ENCODE data around the gene RORB. TPM values are rescaled to one million over a fixed set of nuclear protein-coding genes. Genes with fewer than 3 reads are reported as not detected.

Gene RORB
- total and polyA plus RNA-seq, 4 donors = 0.40 to 3.9 (median 1.1) TPM

DNA sequence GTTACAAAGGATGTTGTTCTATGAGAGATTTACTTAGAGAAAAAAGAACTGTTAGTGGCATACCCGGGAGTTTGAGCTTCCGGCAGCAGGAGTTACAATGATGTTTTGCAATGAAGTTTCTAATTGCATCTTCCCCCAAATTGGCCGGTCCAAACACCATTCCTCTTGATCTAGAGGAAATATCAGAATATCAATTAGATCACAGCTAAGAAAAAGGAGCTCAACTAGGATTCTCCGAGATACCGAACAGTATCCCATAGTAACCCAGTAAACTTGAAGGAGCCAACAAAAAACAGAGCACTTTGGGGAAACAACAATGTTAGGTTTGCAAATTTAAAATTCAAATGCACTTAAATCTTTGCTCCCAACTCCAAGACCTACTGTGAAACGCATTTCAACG lies 231.0 kb downstream of the RORB start:
- H3K27me3 ChIP-seq (ENCODE audit: control insufficient read depth in 3 of 3, insufficient read depth in 3 of 3, low read length in 2 of 3) = no peaks in the 10 kb centered on the region
- ATAC-seq (ENCODE audit: insufficient read depth, low FRiP score) (no peak), DNase-seq (no peak)
- H3K4me3 ChIP-seq = no peak overlapping the region
- peaks cover 0 to 6% (median 0%) of the 10 kb centered on the region in 5 donors for H3K4me1 ChIP-seq (ENCODE audit: control insufficient read depth in 5 of 5, insufficient read depth in 5 of 5, low read length in 5 of 5)
- 70 to 75% methylated on average over 7 of the region's 7 CpGs for WGBS, 2 donors
- H3K36me3 ChIP-seq (ENCODE audit: control insufficient read depth in 4 of 4, insufficient read depth in 4 of 4, low read length in 4 of 4) = no peaks in the 10 kb centered on the region
- no peak overlapping the region for H3K9ac ChIP-seq (ENCODE audit: insufficient read depth in 1 of 2, low read length in 2 of 2)
- H3K27ac ChIP-seq (ENCODE audit: low read depth in 1 of 2, low read length in 1 of 2) = no peak overlapping the region
- TF ChIP-seq CTCF (IDR thresholded peaks at IDR 0.05; ENCODE audit: control extremely low read depth, extremely low read depth) = no peak
- peaks cover 0 to 3% (median 0%) of the 10 kb centered on the region in 4 donors for H3K9me3 ChIP-seq (ENCODE audit: control insufficient read depth in 4 of 4, insufficient read depth in 3 of 4, low read length in 3 of 4)

DNA sequence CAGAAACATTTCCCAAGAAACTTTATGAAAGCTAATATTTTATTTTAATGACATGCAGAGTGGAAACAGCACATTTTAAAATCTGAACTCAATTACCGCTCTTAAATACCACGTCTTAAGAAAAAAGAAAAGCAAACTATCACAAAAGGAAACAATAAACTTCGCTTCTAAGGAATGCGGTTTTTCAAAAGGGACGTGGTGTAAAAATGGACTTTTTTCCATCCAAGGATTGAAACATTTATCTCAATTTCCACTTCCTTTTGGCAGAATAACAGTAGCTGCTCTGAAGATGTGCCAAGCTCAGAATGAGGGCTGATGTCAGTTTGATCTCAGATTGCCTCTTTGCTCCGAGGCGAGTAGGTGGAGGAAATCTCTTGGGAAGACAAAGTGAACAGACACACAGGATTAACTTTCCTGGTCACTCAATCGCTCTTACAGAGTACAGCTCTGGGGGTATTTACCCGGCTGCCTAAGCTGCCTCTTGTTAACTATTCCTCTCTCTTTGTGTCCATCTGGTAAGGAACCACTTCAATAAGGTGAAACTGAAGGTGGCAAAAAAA lies 232.1 kb downstream of the RORB start:
- Histone ChIP-seq H3K27me3 (ENCODE audit: control insufficient read depth in 3 of 3, insufficient read depth in 3 of 3, low read length in 2 of 3) (no peaks in the 10 kb centered on the region), H3K27ac (ENCODE audit: low read depth in 1 of 2, low read length in 1 of 2) (no peak overlapping the region), H3K9me3 (ENCODE audit: control insufficient read depth in 4 of 4, insufficient read depth in 3 of 4, low read length in 3 of 4) (peaks cover 0 to 3% (median 0%) of the 10 kb centered on the region in 4 donors), H3K4me3 (no peak overlapping the region), H3K4me1 (ENCODE audit: control insufficient read depth in 5 of 5, insufficient read depth in 5 of 5, low read length in 5 of 5) (peaks cover 0 to 6% (median 0%) of the 10 kb centered on the region in 5 donors), H3K9ac (ENCODE audit: insufficient read depth in 1 of 2, low read length in 2 of 2) (peak overlapping the region in 1 of 2 donors; percentile 25), H3K36me3 (ENCODE audit: control insufficient read depth in 4 of 4, insufficient read depth in 4 of 4, low read length in 4 of 4) (no peaks in the 10 kb centered on the region)
- ATAC-seq (ENCODE audit: insufficient read depth, low FRiP score) (no peak), DNase-seq (peak in 2 of 3 donors; percentile 1 to 10)
- TF ChIP-seq CTCF (IDR thresholded peaks at IDR 0.05; ENCODE audit: control extremely low read depth, extremely low read depth) = no peak
- 50 to 64% methylated on average over 9 of the region's 9 CpGs for WGBS, 2 donors

GRCh38 chr9:74735761-74736160 lies 238.6 kb downstream of the RORB start:
- 85 to 88% methylated on average over 4 of the region's 4 CpGs for WGBS, 2 donors
- no peak for TF ChIP-seq CTCF (IDR thresholded peaks at IDR 0.05; ENCODE audit: control extremely low read depth, extremely low read depth)
- H3K27me3 ChIP-seq (ENCODE audit: control insufficient read depth in 3 of 3, insufficient read depth in 3 of 3, low read length in 2 of 3) = no peaks in the 10 kb centered on the region
- no peaks in the 10 kb centered on the region for H3K4me1 ChIP-seq (ENCODE audit: control insufficient read depth in 5 of 5, insufficient read depth in 5 of 5, low read length in 5 of 5)
- no peaks in the 10 kb centered on the region for H3K36me3 ChIP-seq (ENCODE audit: control insufficient read depth in 4 of 4, insufficient read depth in 4 of 4, low read length in 4 of 4)
- H3K9me3 ChIP-seq (ENCODE audit: control insufficient read depth in 4 of 4, insufficient read depth in 3 of 4, low read length in 3 of 4) = no peaks in the 10 kb centered on the region
- no peak overlapping the region for H3K27ac ChIP-seq (ENCODE audit: low read depth in 1 of 2, low read length in 1 of 2)
- DNase-seq = no peak
- no peak overlapping the region for H3K4me3 ChIP-seq
- H3K9ac ChIP-seq (ENCODE audit: insufficient read depth in 1 of 2, low read length in 2 of 2) = no peak overlapping the region
- no peak for ATAC-seq (ENCODE audit: insufficient read depth, low FRiP score)

GRCh38 chr9:74736646-74737045 lies 239.5 kb downstream of the RORB start:
- no peak for DNase-seq
- H3K4me3 ChIP-seq = no peak overlapping the region
- H3K27ac ChIP-seq (ENCODE audit: low read depth in 1 of 2, low read length in 1 of 2) = no peak overlapping the region
- H3K9me3 ChIP-seq (ENCODE audit: control insufficient read depth in 4 of 4, insufficient read depth in 3 of 4, low read length in 3 of 4) = no peaks in the 10 kb centered on the region
- H3K27me3 ChIP-seq (ENCODE audit: control insufficient read depth in 3 of 3, insufficient read depth in 3 of 3, low read length in 2 of 3) = no peaks in the 10 kb centered on the region
- TF ChIP-seq CTCF (IDR thresholded peaks at IDR 0.05; ENCODE audit: control extremely low read depth, extremely low read depth) = no peak
- 91% methylated on average over 4 of the region's 4 CpGs for WGBS, 2 donors
- no peaks in the 10 kb centered on the region for H3K4me1 ChIP-seq (ENCODE audit: control insufficient read depth in 5 of 5, insufficient read depth in 5 of 5, low read length in 5 of 5)
- no peak overlapping the region for H3K9ac ChIP-seq (ENCODE audit: insufficient read depth in 1 of 2, low read length in 2 of 2)
- H3K36me3 ChIP-seq (ENCODE audit: control insufficient read depth in 4 of 4, insufficient read depth in 4 of 4, low read length in 4 of 4) = no peaks in the 10 kb centered on the region
- no peak for ATAC-seq (ENCODE audit: insufficient read depth, low FRiP score)

Measured in lung (tissue), 12 donors.